Central memory CD8-positive, alpha-beta T cell (primary cell): ENCODE measurements around the gene CGNL1.

Experiments used
- ATAC-seq: fragments of 150-1000 bp; cut with Tn5 transposase; replicated peaks from 2 replicates; pipeline ENCODE4 v1.10.0; 2022; ENCODE audit warnings: mild to moderate bottlenecking, moderate FRiP score, moderate number of reproducible peaks; ENCODE audit not compliant: poor library complexity, severe bottlenecking; ENCODE audit errors: extremely low read depth
- DNase-seq, 2 donors: peaks; one replicate each; pipeline ENCODE4 v3.0.0; 2021; ENCODE audit warnings: low spot score in 2 of 2
- H3K27ac Mint-ChIP-seq: one replicate; pipeline ENCODE4 v1.8.0; 2022; ENCODE audit warnings: low read depth, mild to moderate bottlenecking, moderate library complexity, mixed read lengths
- H3K27me3 Mint-ChIP-seq: one replicate; pipeline ENCODE4 v1.8.0; 2022; ENCODE audit warnings: mixed read lengths
- H3K36me3 Mint-ChIP-seq: one replicate; pipeline ENCODE4 v1.8.0; 2022; ENCODE audit warnings: mild to moderate bottlenecking, moderate library complexity, mixed read lengths; ENCODE audit not compliant: insufficient read depth
- H3K4me1 Mint-ChIP-seq: one replicate; pipeline ENCODE4 v1.8.0; 2022; ENCODE audit warnings: mixed read lengths
- H3K4me3 Mint-ChIP-seq: one replicate; pipeline ENCODE4 v1.8.0; 2022; ENCODE audit warnings: mild to moderate bottlenecking, moderate library complexity, mixed read lengths
- H3K9me3 Mint-ChIP-seq: one replicate; pipeline ENCODE4 v1.8.0; 2022; ENCODE audit warnings: mixed read lengths

Gene CGNL1

GRCh38 chr15:57422113-57422754 lies 45.9 kb downstream of the CGNL1 start:
- Mint-ChIP-seq H3K4me1 (no peaks in the 10 kb centered on the region), H3K9me3 (no peaks in the 10 kb centered on the region), H3K36me3 (no peaks in the 10 kb centered on the region), H3K27me3 (peaks cover 42% of the 10 kb centered on the region), H3K4me3 (no peak overlapping the region), H3K27ac (no peak overlapping the region)
- DNase-seq (no peak), ATAC-seq (no peak)

GRCh38 chr15:57423599-57424140 lies 47.4 kb downstream of the CGNL1 start:
- Mint-ChIP-seq H3K4me3 (no peak overlapping the region), H3K27me3 (peaks cover 55% of the 10 kb centered on the region), H3K27ac (no peak overlapping the region), H3K4me1 (no peaks in the 10 kb centered on the region), H3K9me3 (no peaks in the 10 kb centered on the region), H3K36me3 (no peaks in the 10 kb centered on the region)
- ATAC-seq (no peak), DNase-seq (no peak)

GRCh38 chr15:57424628-57425405 lies 48.5 kb downstream of the CGNL1 start:
- no peaks in the 10 kb centered on the region for H3K4me1 Mint-ChIP-seq
- H3K36me3 Mint-ChIP-seq, result no peaks in the 10 kb centered on the region
- DNase-seq (no peak), ATAC-seq (no peak)
- peaks cover 65% of the 10 kb centered on the region for H3K27me3 Mint-ChIP-seq
- no peak overlapping the region for H3K4me3 Mint-ChIP-seq
- H3K27ac Mint-ChIP-seq, result no peak overlapping the region
- no peaks in the 10 kb centered on the region for H3K9me3 Mint-ChIP-seq

- H3K4me1 Mint-ChIP-seq, result no peaks in the 10 kb centered on the region
- no peak overlapping the region for H3K27ac Mint-ChIP-seq
- no peaks in the 10 kb centered on the region for H3K36me3 Mint-ChIP-seq
- ATAC-seq (no peak), DNase-seq (no peak)
- H3K9me3 Mint-ChIP-seq, result no peaks in the 10 kb centered on the region
- H3K27me3 Mint-ChIP-seq, result peaks cover 71% of the 10 kb centered on the region
- H3K4me3 Mint-ChIP-seq, result no peak overlapping the region
Observed at GRCh38 chr15:57425842-57426241, 49.5 kb downstream of the CGNL1 start.

GRCh38 chr15:57427367-57427821 lies 51.1 kb downstream of the CGNL1 start:
- Mint-ChIP-seq H3K4me1 (no peaks in the 10 kb centered on the region), H3K27me3 (peaks cover 72% of the 10 kb centered on the region), H3K36me3 (no peaks in the 10 kb centered on the region), H3K27ac (no peak overlapping the region), H3K9me3 (no peaks in the 10 kb centered on the region), H3K4me3 (no peak overlapping the region)
- ATAC-seq (no peak), DNase-seq (no peak)

- H3K27ac Mint-ChIP-seq, result no peak overlapping the region
- peaks cover 86% of the 10 kb centered on the region for H3K27me3 Mint-ChIP-seq
- H3K4me3 Mint-ChIP-seq, result no peak overlapping the region
- no peak for DNase-seq
- no peaks in the 10 kb centered on the region for H3K9me3 Mint-ChIP-seq
- H3K36me3 Mint-ChIP-seq, result no peaks in the 10 kb centered on the region
- no peaks in the 10 kb centered on the region for H3K4me1 Mint-ChIP-seq
- ATAC-seq, result no peak
Observed at GRCh38 chr15:57432141-57432741, 55.9 kb downstream of the CGNL1 start.

GRCh38 chr15:57436166-57436565 lies 59.9 kb downstream of the CGNL1 start:
- H3K4me1 Mint-ChIP-seq, result no peaks in the 10 kb centered on the region
- peaks cover 66% of the 10 kb centered on the region for H3K27me3 Mint-ChIP-seq
- H3K4me3 Mint-ChIP-seq, result no peak overlapping the region
- ATAC-seq (no peak), DNase-seq (no peak)
- H3K36me3 Mint-ChIP-seq, result no peaks in the 10 kb centered on the region
- H3K27ac Mint-ChIP-seq, result no peak overlapping the region
- H3K9me3 Mint-ChIP-seq, result no peaks in the 10 kb centered on the region

GRCh38 chr15:57436961-57437360 lies 60.7 kb downstream of the CGNL1 start:
- Mint-ChIP-seq H3K4me1 (no peaks in the 10 kb centered on the region), H3K27me3 (peaks cover 58% of the 10 kb centered on the region), H3K9me3 (no peaks in the 10 kb centered on the region), H3K27ac (no peak overlapping the region), H3K4me3 (no peak overlapping the region), H3K36me3 (no peaks in the 10 kb centered on the region)
- no peak for DNase-seq
- ATAC-seq, result no peak

- no peak overlapping the region for H3K4me3 Mint-ChIP-seq
- peaks cover 53% of the 10 kb centered on the region for H3K27me3 Mint-ChIP-seq
- ATAC-seq (no peak), DNase-seq (no peak)
- no peak overlapping the region for H3K27ac Mint-ChIP-seq
- H3K4me1 Mint-ChIP-seq, result no peaks in the 10 kb centered on the region
- no peaks in the 10 kb centered on the region for H3K36me3 Mint-ChIP-seq
- H3K9me3 Mint-ChIP-seq, result no peaks in the 10 kb centered on the region
Observed at GRCh38 chr15:57437564-57437963, 61.3 kb downstream of the CGNL1 start.

GRCh38 chr15:57438166-57438565 lies 61.9 kb downstream of the CGNL1 start:
- no peak overlapping the region for H3K4me3 Mint-ChIP-seq
- no peak for DNase-seq
- no peak for ATAC-seq
- no peaks in the 10 kb centered on the region for H3K4me1 Mint-ChIP-seq
- H3K27me3 Mint-ChIP-seq, result peaks cover 52% of the 10 kb centered on the region
- no peak overlapping the region for H3K27ac Mint-ChIP-seq
- no peaks in the 10 kb centered on the region for H3K36me3 Mint-ChIP-seq
- H3K9me3 Mint-ChIP-seq, result no peaks in the 10 kb centered on the region

GRCh38 chr15:57439128-57440027 lies 63.1 kb downstream of the CGNL1 start:
- DNase-seq (no peak), ATAC-seq (no peak)
- H3K9me3 Mint-ChIP-seq, result no peaks in the 10 kb centered on the region
- no peaks in the 10 kb centered on the region for H3K36me3 Mint-ChIP-seq
- H3K27ac Mint-ChIP-seq, result no peak overlapping the region
- no peak overlapping the region for H3K4me3 Mint-ChIP-seq
- H3K4me1 Mint-ChIP-seq, result no peaks in the 10 kb centered on the region
- peaks cover 52% of the 10 kb centered on the region for H3K27me3 Mint-ChIP-seq

GRCh38 chr15:57440167-57440566 lies 63.9 kb downstream of the CGNL1 start:
- no peak overlapping the region for H3K4me3 Mint-ChIP-seq
- H3K27ac Mint-ChIP-seq, result no peak overlapping the region

More at GRCh38 chr15:57440167-57440566, 63.9 kb downstream of the CGNL1 start:
- Mint-ChIP-seq H3K36me3 (no peaks in the 10 kb centered on the region), H3K9me3 (no peaks in the 10 kb centered on the region), H3K27me3 (peaks cover 50% of the 10 kb centered on the region), H3K4me1 (no peaks in the 10 kb centered on the region)
- ATAC-seq (no peak), DNase-seq (no peak)
